WTC11 (cell line): ENCODE data around the gene NSFL1C. TPM values are rescaled to one million over a fixed set of nuclear protein-coding genes. Genes with fewer than 3 reads are reported as not detected.

Source experiments
- ATAC-seq: fragments of 200-7000 bp; cut with Tn5 transposase; 2 replicates; pipeline ENCODE4 v1.10.0; 2021; ENCODE audit warnings: mild to moderate bottlenecking, moderate library complexity
- CTCF ChIA-PET: fragments of 300-600 bp; sonication (Branson Sonifier 250); formaldehyde crosslinking; loops from one replicate; lab custom pipeline; 2021; ENCODE audit warnings: antibody characterized with exemption; lab: Charles Lee
- POLR2A ChIA-PET: fragments of 350-600 bp; sonication (Branson Sonifier 250); formaldehyde crosslinking; loops from one replicate; lab custom pipeline; 2021; ENCODE audit warnings: antibody characterized with exemption; lab: Charles Lee
- DNase-seq: peaks from one replicate; pipeline ENCODE4 v3.0.0; 2021; ENCODE audit warnings: low spot score
- H3K27ac Mint-ChIP-seq: 2 replicates; pipeline ENCODE4 v1.8.0; 2021; ENCODE audit warnings: mixed read lengths
- H3K27me3 Mint-ChIP-seq: 2 replicates; pipeline ENCODE4 v1.8.0; 2021; ENCODE audit warnings: low read depth, mild to moderate bottlenecking, moderate library complexity, mixed read lengths
- H3K36me3 Mint-ChIP-seq: 2 replicates; pipeline ENCODE4 v1.8.0; 2021; ENCODE audit warnings: mixed read lengths
- H3K4me1 Mint-ChIP-seq: 2 replicates; pipeline ENCODE4 v1.8.0; 2022; ENCODE audit warnings: mixed read lengths
- H3K4me3 Mint-ChIP-seq: 2 replicates; pipeline ENCODE4 v1.8.0; 2021; ENCODE audit warnings: mild to moderate bottlenecking, moderate library complexity, mixed read lengths
- H3K9me3 Mint-ChIP-seq: 2 replicates; pipeline ENCODE4 v1.8.0; 2021; ENCODE audit warnings: mixed read lengths
- AFF4 ChIP-seq: sonication (generic); formaldehyde crosslinking; IDR thresholded peaks from 2 replicates; pipeline ENCODE4 v1.8.1; 2023; ENCODE audit warnings: mild to moderate bottlenecking, missing genetic modification reagents, borderline replicate concordance
- ATF2 ChIP-seq: sonication (generic); formaldehyde crosslinking; IDR thresholded peaks from 2 replicates; pipeline ENCODE4 v1.8.1; 2022; ENCODE audit warnings: low read depth, missing genetic modification reagents, borderline replicate concordance
- ATF6 ChIP-seq: sonication (generic); formaldehyde crosslinking; IDR thresholded peaks from 2 replicates; pipeline ENCODE4 v1.8.1; 2023; ENCODE audit warnings: mild to moderate bottlenecking, missing genetic modification reagents
- CBFB ChIP-seq: sonication (generic); formaldehyde crosslinking; IDR thresholded peaks from 2 replicates; pipeline ENCODE4 v1.8.1; 2022; ENCODE audit warnings: mild to moderate bottlenecking, low read depth, missing genetic modification reagents
- FOXK1 ChIP-seq: sonication (generic); formaldehyde crosslinking; IDR thresholded peaks from 2 replicates; pipeline ENCODE4 v1.8.0; 2022; ENCODE audit warnings: mild to moderate bottlenecking, moderate library complexity, missing genetic modification reagents
- FOXP4 ChIP-seq: sonication (generic); formaldehyde crosslinking; IDR thresholded peaks from 2 replicates; pipeline ENCODE4 v1.8.0; 2022; ENCODE audit warnings: mild to moderate bottlenecking, missing genetic modification reagents
- GRHL2 ChIP-seq: fragments of 250-450 bp; sonication (Bioruptor Pico); IDR thresholded peaks from 2 replicates; pipeline ENCODE4 v1.8.0; 2022; ENCODE audit warnings: mild to moderate bottlenecking, moderate library complexity; ENCODE audit not compliant: insufficient replicate concordance, severe bottlenecking
- HMGA2 ChIP-seq: fragments of 250-450 bp; sonication (Bioruptor Pico); IDR thresholded peaks from 2 replicates; pipeline ENCODE4 v1.4.0; 2021; ENCODE audit warnings: mild to moderate bottlenecking, moderate library complexity
- KAT7 ChIP-seq: sonication (generic); formaldehyde crosslinking; IDR thresholded peaks from 2 replicates; pipeline ENCODE4 v1.8.1; 2023; ENCODE audit warnings: missing genetic modification reagents, mild to moderate bottlenecking, borderline replicate concordance
- NFE2L1 ChIP-seq: sonication (generic); formaldehyde crosslinking; IDR thresholded peaks from 2 replicates; pipeline ENCODE4 v1.8.1; 2023; ENCODE audit warnings: missing genetic modification reagents
- NR2C2 ChIP-seq: sonication (generic); formaldehyde crosslinking; IDR thresholded peaks from 2 replicates; pipeline ENCODE4 v1.8.0; 2022; ENCODE audit warnings: mild to moderate bottlenecking, missing genetic modification reagents
- OVOL2 ChIP-seq: fragments of 250-450 bp; sonication (Bioruptor Pico); IDR thresholded peaks from 2 replicates; pipeline ENCODE4 v1.9.0; 2021; ENCODE audit warnings: mild to moderate bottlenecking, borderline replicate concordance
- SMAD4 ChIP-seq: sonication (generic); formaldehyde crosslinking; IDR thresholded peaks from 2 replicates; pipeline ENCODE4 v1.8.0; 2022; ENCODE audit warnings: mild to moderate bottlenecking, missing genetic modification reagents
- TEAD4 ChIP-seq: sonication (generic); formaldehyde crosslinking; IDR thresholded peaks from 2 replicates; pipeline ENCODE4 v1.8.0; 2022; ENCODE audit warnings: mild to moderate bottlenecking, missing genetic modification reagents
- ZBTB43 ChIP-seq: sonication (generic); formaldehyde crosslinking; IDR thresholded peaks from 2 replicates; pipeline ENCODE4 v1.8.1; 2023; ENCODE audit warnings: mild to moderate bottlenecking, missing genetic modification reagents
- ZNF219 ChIP-seq: sonication (generic); formaldehyde crosslinking; IDR thresholded peaks from 2 replicates; pipeline ENCODE4 v1.8.0; 2023; ENCODE audit warnings: missing genetic modification reagents, mild to moderate bottlenecking, borderline replicate concordance
- total RNA-seq: library from RNA; stranded (reverse); gene quantifications from 3 replicates; pipeline ENCODE4 v1.2.3, GENCODE V29; 2021
- TF ChIP-seq, protein P1 (sequence below): sonication (generic); formaldehyde crosslinking; IDR thresholded peaks from 2 replicates; pipeline ENCODE4 v1.8.0; 2023; ENCODE audit warnings: mild to moderate bottlenecking, missing genetic modification reagents

The NSFL1C gene
- total RNA-seq, 1 experiment from 2014 or later: 85.5 TPM

DNA sequence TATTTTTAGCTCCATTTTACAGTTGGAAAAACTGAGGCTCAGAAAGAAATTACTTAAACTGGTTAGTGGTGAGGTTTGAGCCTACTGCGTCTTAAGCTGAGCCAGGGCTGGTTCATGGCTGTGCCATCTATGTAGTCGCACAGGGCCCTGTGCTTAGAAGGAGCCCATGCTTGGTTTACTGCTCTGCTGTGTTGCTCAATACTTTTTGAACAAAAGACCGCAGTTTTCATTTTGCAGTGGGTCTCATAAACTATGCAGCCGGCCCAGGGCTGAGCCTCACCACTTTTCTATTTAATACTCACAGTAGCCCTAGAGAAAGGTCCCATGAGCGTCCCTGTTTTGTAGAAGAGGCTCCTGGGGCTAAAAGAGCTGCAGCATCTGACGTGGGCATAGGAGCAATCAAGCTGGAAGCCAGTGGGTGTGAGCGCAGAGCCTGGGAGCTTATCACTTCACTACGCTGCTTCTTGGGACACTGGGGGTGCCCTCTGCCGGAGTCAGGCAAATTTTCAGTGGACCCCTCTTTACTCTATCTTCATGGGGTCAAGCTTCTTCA, 24.1 kb upstream of the NSFL1C start (continued):
- TF ChIP-seq NFE2L1 (CRISPR knock-in tag) (no peak), KAT7 (CRISPR knock-in tag) (no peak), ATF2 (CRISPR knock-in tag) (no peak), GRHL2 (CRISPR knock-in tag) (no peak), SMAD4 (CRISPR knock-in tag) (no peak), NR2C2 (CRISPR knock-in tag) (no peak)

DNA sequence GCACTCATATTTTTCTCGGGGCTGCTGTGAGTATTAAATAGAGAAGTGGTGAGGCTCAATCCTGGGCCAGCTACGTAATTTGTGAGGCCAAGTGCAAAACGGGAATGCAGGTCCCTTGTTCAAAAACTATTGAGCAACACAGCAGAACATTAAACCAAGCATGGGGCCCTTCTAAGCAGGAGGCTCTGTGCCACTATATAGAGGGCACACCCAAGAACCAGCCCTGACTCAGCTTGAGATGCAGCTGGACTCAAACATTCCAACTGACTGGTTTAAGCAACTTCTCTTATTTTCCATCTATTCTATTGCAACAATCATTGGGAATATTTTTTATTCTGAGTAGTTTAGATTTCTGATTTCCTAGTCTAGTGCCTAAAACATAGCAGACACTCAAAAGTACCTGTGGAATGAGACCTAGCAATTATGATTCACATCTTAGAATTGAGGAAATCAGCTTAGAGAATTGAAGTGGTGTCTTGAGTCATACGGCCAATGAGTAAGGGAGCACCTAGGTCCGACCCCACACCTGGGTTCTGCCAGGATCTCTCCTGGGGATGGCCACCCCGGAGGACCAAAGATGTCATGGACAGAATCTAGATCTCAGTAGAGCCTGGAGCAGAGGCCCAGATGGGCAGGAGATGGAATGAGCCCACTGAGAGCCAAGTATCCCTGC, 23.3 kb upstream of the NSFL1C start:
- H3K36me3 Mint-ChIP-seq: no peaks in the 10 kb centered on the region
- peaks cover 36% of the 10 kb centered on the region for H3K27me3 Mint-ChIP-seq
- no peak overlapping the region for H3K4me3 Mint-ChIP-seq
- H3K4me1 Mint-ChIP-seq: no peaks in the 10 kb centered on the region
- TF ChIP-seq ZNF219: no peak
- no peak for TF ChIP-seq FOXK1 (CRISPR knock-in tag)
- TF ChIP-seq, protein P1, sequence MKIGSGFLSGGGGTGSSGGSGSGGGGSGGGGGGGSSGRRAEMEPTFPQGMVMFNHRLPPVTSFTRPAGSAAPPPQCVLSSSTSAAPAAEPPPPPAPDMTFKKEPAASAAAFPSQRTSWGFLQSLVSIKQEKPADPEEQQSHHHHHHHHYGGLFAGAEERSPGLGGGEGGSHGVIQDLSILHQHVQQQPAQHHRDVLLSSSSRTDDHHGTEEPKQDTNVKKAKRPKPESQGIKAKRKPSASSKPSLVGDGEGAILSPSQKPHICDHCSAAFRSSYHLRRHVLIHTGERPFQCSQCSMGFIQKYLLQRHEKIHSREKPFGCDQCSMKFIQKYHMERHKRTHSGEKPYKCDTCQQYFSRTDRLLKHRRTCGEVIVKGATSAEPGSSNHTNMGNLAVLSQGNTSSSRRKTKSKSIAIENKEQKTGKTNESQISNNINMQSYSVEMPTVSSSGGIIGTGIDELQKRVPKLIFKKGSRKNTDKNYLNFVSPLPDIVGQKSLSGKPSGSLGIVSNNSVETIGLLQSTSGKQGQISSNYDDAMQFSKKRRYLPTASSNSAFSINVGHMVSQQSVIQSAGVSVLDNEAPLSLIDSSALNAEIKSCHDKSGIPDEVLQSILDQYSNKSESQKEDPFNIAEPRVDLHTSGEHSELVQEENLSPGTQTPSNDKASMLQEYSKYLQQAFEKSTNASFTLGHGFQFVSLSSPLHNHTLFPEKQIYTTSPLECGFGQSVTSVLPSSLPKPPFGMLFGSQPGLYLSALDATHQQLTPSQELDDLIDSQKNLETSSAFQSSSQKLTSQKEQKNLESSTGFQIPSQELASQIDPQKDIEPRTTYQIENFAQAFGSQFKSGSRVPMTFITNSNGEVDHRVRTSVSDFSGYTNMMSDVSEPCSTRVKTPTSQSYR (CRISPR knock-in tag): no peak
- TF ChIP-seq ATF6 (CRISPR knock-in tag): no peak
- no peak for TF ChIP-seq FOXP4 (CRISPR knock-in tag)
- TF ChIP-seq TEAD4 (CRISPR knock-in tag): no peak
- DNase-seq (no peak), ATAC-seq (no peak)
- peaks cover 7% of the 10 kb centered on the region; the same call in 1 of the 2 replicates for H3K9me3 Mint-ChIP-seq
- no peak overlapping the region for H3K27ac Mint-ChIP-seq
- POLR2A ChIA-PET: no interaction called here
- CTCF ChIA-PET: interaction anchor here (4.7 kb wide), 1 partner anchor 14 kb away, joined by 23 read pairs; no protein-coding TSS in a partner anchor

- H3K4me3 Mint-ChIP-seq: no peak overlapping the region
- ChIA-PET POLR2A (no interaction called here), CTCF (interaction anchor here (4.7 kb wide), 1 partner anchor 14 kb away, joined by 23 read pairs; no protein-coding TSS in a partner anchor)
- no peaks in the 10 kb centered on the region for H3K4me1 Mint-ChIP-seq
- peaks cover 7% of the 10 kb centered on the region; the same call in 1 of the 2 replicates for H3K9me3 Mint-ChIP-seq
- no peak for ATAC-seq
- H3K27me3 Mint-ChIP-seq: peaks cover 37% of the 10 kb centered on the region
- H3K27ac Mint-ChIP-seq: no peak overlapping the region
- DNase-seq: no peak
- no peaks in the 10 kb centered on the region for H3K36me3 Mint-ChIP-seq
- TF ChIP-seq ZBTB43 (CRISPR knock-in tag) (no peak), OVOL2 (CRISPR knock-in tag) (no peak), HMGA2 (CRISPR knock-in tag) (no peak), AFF4 (no peak), SMAD4 (CRISPR knock-in tag) (no peak), CBFB (CRISPR knock-in tag) (no peak)
Observed at GRCh38 chr20:1489325-1489724, 22.7 kb upstream of the NSFL1C start.
